Stimulated activated CD4-positive, alpha-beta T cell treated with anti-CD3 and anti-CD28 coated beads, Interleukin-1b, Interleukin-23, amount 100 ng/mL, for 1 hour (primary cell): ENCODE measurements around the gene STEAP2.
"Not testable (repeated sequence)": the region's sequence is repeated elsewhere in the genome, so short reads cannot be mapped to it uniquely, and the experiment has no call there.

Experiments
- DNase-seq, 2 donors: peaks; one replicate each; pipeline ENCODE4 v3.0.0-alpha.2; 2020; ENCODE audit warnings: low read depth in 2 of 2

Gene STEAP2

GRCh38 chr7:90211391-90212148 is at the start of gene STEAP2:
Gene STEAP2, plus strand, starts transcription at chr7:90211740. Its CDS starts 13,343 bp downstream, at chr7:90225083.
- DNase-seq: no peak

- no peak for DNase-seq
These were observed 48.0 kb upstream of the STEAP2 start for GRCh38 chr7:90163534-90163933.

- no peak for DNase-seq
These were observed 45.8 kb upstream of the STEAP2 start for GRCh38 chr7:90165724-90166123.

GRCh38 chr7:90166153-90166552 is 45.4 kb upstream of the STEAP2 start:
- no peak for DNase-seq

GRCh38 chr7:90167361-90167760 is 44.2 kb upstream of the STEAP2 start:
- DNase-seq: no peak

- no peak for DNase-seq
These were observed 41.6 kb upstream of the STEAP2 start for GRCh38 chr7:90169891-90170290.

- no peak for DNase-seq
These were observed 39.4 kb upstream of the STEAP2 start for GRCh38 chr7:90172121-90172520.

GRCh38 chr7:90172624-90173023 is 38.9 kb upstream of the STEAP2 start:
- no peak for DNase-seq

- DNase-seq: no peak
These were observed 38.3 kb upstream of the STEAP2 start for GRCh38 chr7:90173127-90173844.

- no peak for DNase-seq
These were observed 35.9 kb upstream of the STEAP2 start for GRCh38 chr7:90175667-90176066.

- DNase-seq: no peak
These were observed 35.3 kb upstream of the STEAP2 start for GRCh38 chr7:90176195-90176594.

- DNase-seq: no peak
These were observed 33.4 kb upstream of the STEAP2 start for GRCh38 chr7:90178166-90178565.

- DNase-seq: no peak
These were observed 32.8 kb upstream of the STEAP2 start for GRCh38 chr7:90178679-90179278.

GRCh38 chr7:90180011-90180585 is 31.4 kb upstream of the STEAP2 start:
- no peak for DNase-seq

- no peak for DNase-seq
These were observed 30.9 kb upstream of the STEAP2 start for GRCh38 chr7:90180649-90181048.

GRCh38 chr7:90181485-90181884 is 30.1 kb upstream of the STEAP2 start:
- DNase-seq: no peak

- DNase-seq: not testable (repeated sequence)
These were observed 25.2 kb upstream of the STEAP2 start for GRCh38 chr7:90186290-90186689.

GRCh38 chr7:90187507-90188050 is 24.0 kb upstream of the STEAP2 start:
- DNase-seq: no peak

- DNase-seq: no peak
These were observed 23.3 kb upstream of the STEAP2 start for GRCh38 chr7:90188281-90188680.

GRCh38 chr7:90190995-90191394 is 20.5 kb upstream of the STEAP2 start:
- no peak for DNase-seq

GRCh38 chr7:90191648-90192047 is 19.9 kb upstream of the STEAP2 start:
- DNase-seq: no peak
